HL-60/S4 treated with phorbol 12-myristate 13-acetate at 8.2 ng/mL for 4 days and 3 days (cell line): ENCODE data around the gene HTT-AS.
"Not testable (repeated sequence)": the region's sequence is repeated elsewhere in the genome, so short reads cannot be mapped to it uniquely, and the experiment has no call there.

Experiments
- in situ Hi-C: fragments of 300-500 bp; cut with MboI; formaldehyde crosslinking; loops from 2 replicates; pipeline ENCODE4 v1.15.0; 2022; ENCODE audit warnings: low sequenced_read_pairs

HTT-AS gene

GRCh38 chr4:3054169-3054759 lies 20.1 kb downstream of the HTT-AS start:
- in situ Hi-C loops, result no loop called here

GRCh38 chr4:3051141-3051897 lies 23.0 kb downstream of the HTT-AS start:
- in situ Hi-C loops, result not testable (repeated sequence)

- in situ Hi-C loops, result no loop called here
Measured at GRCh38 chr4:3047464-3048286, 26.7 kb downstream of the HTT-AS start.

GRCh38 chr4:3046623-3047022 lies 27.7 kb downstream of the HTT-AS start:
- in situ Hi-C loops, result no loop called here

- in situ Hi-C loops, result no loop called here
Measured at GRCh38 chr4:3046162-3046561, 28.2 kb downstream of the HTT-AS start.

- in situ Hi-C loops, result no loop called here
Measured at GRCh38 chr4:3044870-3045819, 29.2 kb downstream of the HTT-AS start.

- in situ Hi-C loops, result no loop called here
Measured at GRCh38 chr4:3043282-3044020, 30.9 kb downstream of the HTT-AS start.

- in situ Hi-C loops, result no loop called here
Measured at GRCh38 chr4:3042226-3042625, 32.1 kb downstream of the HTT-AS start.

GRCh38 chr4:3041192-3042142 lies 32.9 kb downstream of the HTT-AS start:
- in situ Hi-C loops, result no loop called here

GRCh38 chr4:3040452-3041191 lies 33.7 kb downstream of the HTT-AS start:
- in situ Hi-C loops, result no loop called here

- in situ Hi-C loops, result no loop called here
Measured at GRCh38 chr4:3039706-3040366, 34.5 kb downstream of the HTT-AS start.

- in situ Hi-C loops, result no loop called here
Measured at GRCh38 chr4:3037957-3038461, 36.3 kb downstream of the HTT-AS start.

GRCh38 chr4:3036131-3036952 lies 38.0 kb downstream of the HTT-AS start:
- in situ Hi-C loops, result no loop called here

- in situ Hi-C loops, result no loop called here
Measured at GRCh38 chr4:3035674-3036073, 38.7 kb downstream of the HTT-AS start.

GRCh38 chr4:3035249-3035648 lies 39.1 kb downstream of the HTT-AS start:
- in situ Hi-C loops, result no loop called here

GRCh38 chr4:3034231-3034630 lies 40.1 kb downstream of the HTT-AS start:
- in situ Hi-C loops, result no loop called here
